Small intestine (tissue), 7 donors: ENCODE results near the gene RBFOX2. TPM values are rescaled to one million over a fixed set of nuclear protein-coding genes. Genes with fewer than 3 reads are reported as not detected.

Experiments
- DNase-seq, 2 donors: peaks; one replicate each; pipeline versions ENCODE4 v3.0.0 to v3.0.0-alpha.2; 2013
- FAIRE-seq: peaks from 2 replicates; lab custom pipeline; 2012; peaks lifted over from hg19 to GRCh38; lab: Jason Lieb, UNC
- H3K27ac ChIP-seq, 3 donors: one replicate each; pipeline ENCODE4 v1.5.1; 2013; ENCODE audit warnings: low read length in 2 of 3, mild to moderate bottlenecking in 2 of 3, control low read depth in 1 of 3, inconsistent platforms in 1 of 3, low read depth in 1 of 3, moderate library complexity in 1 of 3
- H3K27me3 ChIP-seq, 3 donors: one replicate each; pipeline ENCODE4 v1.6.1; 2013; ENCODE audit warnings: low read length in 3 of 3, inconsistent platforms in 1 of 3; ENCODE audit not compliant: control insufficient read depth in 3 of 3, insufficient read depth in 3 of 3
- H3K36me3 ChIP-seq, 3 donors: one replicate each; pipeline ENCODE4 v1.6.1; 2013; ENCODE audit warnings: low read length in 3 of 3, inconsistent platforms in 1 of 3, low read depth in 1 of 3, mild to moderate bottlenecking in 1 of 3, moderate library complexity in 1 of 3; ENCODE audit not compliant: control insufficient read depth in 3 of 3, insufficient read depth in 2 of 3
- H3K4me1 ChIP-seq, 3 donors: one replicate each; pipeline ENCODE4 v1.6.1; 2013; ENCODE audit warnings: low read length in 2 of 3, inconsistent platforms in 1 of 3, low read depth in 1 of 3, mild to moderate bottlenecking in 1 of 3, moderate library complexity in 1 of 3; ENCODE audit not compliant: control insufficient read depth in 3 of 3, insufficient read depth in 2 of 3
- H3K4me3 ChIP-seq, 3 donors: one replicate each; pipeline ENCODE4 v1.5.1; 2013; ENCODE audit warnings: low read length in 3 of 3, control low read depth in 1 of 3, inconsistent platforms in 1 of 3, low read depth in 1 of 3, mild to moderate bottlenecking in 1 of 3, moderate library complexity in 1 of 3
- H3K9me3 ChIP-seq, 2 donors: one replicate each; pipeline ENCODE4 v1.6.1; 2013; ENCODE audit warnings: low read depth in 1 of 2, low read length in 1 of 2; ENCODE audit not compliant: control insufficient read depth in 2 of 2, insufficient read depth in 1 of 2
- WGBS, 3 donors: extraction: QIAGEN DNeasy Blood & Tissue Kit; methylation state at CpG; one replicate each; pipeline ENCODE4 v1.1.7; 2013; 5-methylcytosine and 5-hydroxymethylcytosine counted together
- polyA plus RNA-seq, 4 donors: library from polyadenylated mRNA; stranded (reverse) in 3 of 4; unstranded in 1 of 4; fragments of 200-250 nt in 3 of 4; fragments of 120-200 nt in 1 of 4; gene quantifications; one replicate each; pipeline versions ENCODE4 v1.2.1 to v1.2.3, GENCODE V29; 2013
- donor health status: healthy with polysubstance abuse.
- donor health status: control.
- donor health status: control.
- donor health status: Bipolar disorder and iron deficiency.
- donor health status: healthy.

RBFOX2 gene
- polyA plus RNA-seq, 4 donors = 12.3 to 43.1 (median 23.8) TPM

DNA sequence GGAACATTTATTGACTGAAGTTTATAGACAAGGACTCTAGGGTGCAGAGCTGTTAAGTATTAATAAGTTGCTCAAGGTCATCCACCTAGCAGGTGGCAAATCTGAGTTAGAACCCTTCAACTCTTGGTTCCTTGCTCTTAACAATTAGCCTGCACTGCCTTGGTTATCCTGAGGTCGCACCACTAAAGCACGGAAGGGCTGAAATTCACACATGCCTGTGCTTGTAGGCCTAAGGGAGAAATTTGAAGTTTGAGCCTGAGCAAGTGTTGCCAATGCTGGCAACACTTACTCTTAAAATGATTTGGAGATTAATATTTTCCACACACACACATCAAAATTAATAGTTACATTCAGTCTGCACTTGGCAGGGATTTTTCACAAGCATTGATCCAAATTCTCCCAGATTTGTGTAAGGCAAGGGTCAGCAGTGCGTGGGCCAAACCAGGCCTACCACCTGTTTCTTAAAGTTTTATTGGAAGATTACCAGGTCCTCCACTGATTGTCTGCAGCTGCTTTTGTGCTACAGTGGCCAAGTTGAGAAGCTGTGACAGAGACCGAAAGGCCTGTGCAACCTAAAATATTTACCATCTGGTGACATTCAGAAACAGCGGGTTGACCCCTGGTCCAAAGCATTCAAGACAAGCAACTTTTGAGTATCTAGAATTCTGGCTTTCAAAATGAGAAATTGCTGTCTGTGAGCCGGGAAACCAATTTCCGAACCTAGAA lies 294.7 kb downstream of the RBFOX2 start:
- peaks cover 0 to 16% (median 3%) of the 10 kb centered on the region in 3 donors for H3K4me1 ChIP-seq
- H3K4me3 ChIP-seq = no peak overlapping the region
- no peaks in the 10 kb centered on the region for H3K9me3 ChIP-seq
- 49 to 59% (median 53%) methylated on average over 7 of the region's 7 CpGs for WGBS, 3 donors
- DNase-seq = peak; percentile 58 to 77
- H3K36me3 ChIP-seq = peaks cover 0 to 14% (median 0%) of the 10 kb centered on the region in 3 donors
- no peaks in the 10 kb centered on the region for H3K27me3 ChIP-seq
- no peak for FAIRE-seq
- peak overlapping the region in 1 of 3 donors; percentile 8 for H3K27ac ChIP-seq

- FAIRE-seq (no peak), DNase-seq (no peak)
- H3K9me3 ChIP-seq = no peaks in the 10 kb centered on the region
- H3K4me3 ChIP-seq = no peak overlapping the region
- H3K27ac ChIP-seq = no peak overlapping the region
- H3K27me3 ChIP-seq = no peaks in the 10 kb centered on the region
- peaks cover 0 to 8% (median 0%) of the 10 kb centered on the region in 3 donors for H3K36me3 ChIP-seq
- H3K4me1 ChIP-seq = peaks cover 0 to 16% (median 3%) of the 10 kb centered on the region in 3 donors
- WGBS, 3 donors = 80 to 83% (median 83%) methylated on average over 10 of the region's 10 CpGs
Observed at GRCh38 chr22:35733036-35733435, 295.6 kb downstream of the RBFOX2 start.

DNA sequence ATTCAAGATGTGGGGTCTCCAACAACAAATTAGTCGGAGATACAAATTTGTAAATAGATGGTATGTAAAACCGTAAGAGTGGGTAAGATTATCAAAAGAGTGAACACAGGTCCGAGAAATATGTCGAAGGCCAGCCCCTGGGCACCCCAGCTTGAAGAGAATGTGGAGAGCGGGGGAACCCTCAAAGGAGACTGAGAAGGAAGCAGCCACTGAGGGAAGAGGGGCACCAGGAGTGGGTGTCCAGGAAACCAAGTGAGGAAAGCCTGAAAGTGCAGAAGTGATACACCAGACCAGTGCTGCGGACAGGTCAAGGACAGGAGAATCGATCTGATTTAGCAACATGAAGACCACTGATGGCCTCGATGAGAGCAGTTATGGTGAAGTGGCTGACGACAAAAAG lies 296.5 kb downstream of the RBFOX2 start:
- DNase-seq (no peak), FAIRE-seq (no peak)
- Histone ChIP-seq H3K27me3 (no peaks in the 10 kb centered on the region), H3K4me1 (peaks cover 0 to 16% (median 3%) of the 10 kb centered on the region in 3 donors), H3K27ac (no peak overlapping the region), H3K36me3 (peaks cover 0 to 5% (median 0%) of the 10 kb centered on the region in 3 donors), H3K9me3 (no peaks in the 10 kb centered on the region), H3K4me3 (no peak overlapping the region)
- WGBS, 3 donors = 92 to 95% (median 94%) methylated on average over 9 of the region's 9 CpGs

GRCh38 chr22:35731321-35731720 lies 297.3 kb downstream of the RBFOX2 start:
- FAIRE-seq = no peak
- Histone ChIP-seq H3K9me3 (no peaks in the 10 kb centered on the region), H3K27me3 (no peaks in the 10 kb centered on the region), H3K36me3 (no peaks in the 10 kb centered on the region), H3K4me1 (peaks cover 0 to 16% (median 3%) of the 10 kb centered on the region in 3 donors), H3K27ac (no peak overlapping the region), H3K4me3 (no peak overlapping the region)
- 82 to 90% (median 86%) methylated on average over 10 of the region's 10 CpGs for WGBS, 3 donors
- no peak for DNase-seq

DNA sequence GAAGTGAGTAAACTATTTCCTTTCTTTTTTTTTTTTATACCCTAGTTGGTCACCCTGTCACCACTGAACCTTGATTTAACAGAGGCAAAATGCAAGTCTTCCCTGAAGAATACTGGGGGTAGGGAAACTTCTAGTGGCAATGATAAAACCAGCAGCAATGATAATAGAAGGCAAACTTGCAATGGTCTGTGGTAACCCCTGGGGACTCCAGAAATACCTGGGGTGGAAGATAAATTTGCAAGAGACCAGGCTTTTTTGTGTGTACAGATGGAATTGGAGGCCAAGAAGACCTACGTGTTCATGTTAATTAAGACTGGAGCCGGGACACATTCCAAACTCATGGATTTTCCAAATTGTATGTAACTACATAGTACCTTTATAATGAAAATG lies 299.3 kb downstream of the RBFOX2 start:
- no peak overlapping the region for H3K27ac ChIP-seq
- WGBS, 3 donors = 82 to 92% (median 86%) methylated on average over 2 of the region's 2 CpGs

GRCh38 chr22:35728639-35729308 lies 299.9 kb downstream of the RBFOX2 start:
- 17 to 65% (median 41%) methylated on average over 12 of the region's 12 CpGs for WGBS, 3 donors
- Histone ChIP-seq H3K9me3 (no peaks in the 10 kb centered on the region), H3K4me3 (no peak overlapping the region), H3K27me3 (no peaks in the 10 kb centered on the region), H3K4me1 (peaks cover 0 to 9% (median 0%) of the 10 kb centered on the region in 3 donors), H3K36me3 (no peaks in the 10 kb centered on the region), H3K27ac (peak overlapping the region in 1 of 3 donors; percentile 57)
- DNase-seq (peak; percentile 27 to 99), FAIRE-seq (no peak)

More for the DNA sequence above, 299.3 kb downstream of the RBFOX2 start:
- no peak for FAIRE-seq
- H3K4me3 ChIP-seq = no peak overlapping the region
- no peak for DNase-seq
- no peaks in the 10 kb centered on the region for H3K27me3 ChIP-seq
- H3K36me3 ChIP-seq = no peaks in the 10 kb centered on the region
- peaks cover 0 to 14% (median 3%) of the 10 kb centered on the region in 3 donors for H3K4me1 ChIP-seq
- no peaks in the 10 kb centered on the region for H3K9me3 ChIP-seq

- Histone ChIP-seq H3K27ac (no peak overlapping the region), H3K27me3 (no peaks in the 10 kb centered on the region), H3K36me3 (no peaks in the 10 kb centered on the region), H3K4me3 (no peak overlapping the region), H3K4me1 (no peaks in the 10 kb centered on the region), H3K9me3 (no peaks in the 10 kb centered on the region)
- no peak for FAIRE-seq
- DNase-seq = no peak
- WGBS, 3 donors = 84 to 88% (median 87%) methylated on average over 11 of the region's 11 CpGs
Observed at GRCh38 chr22:35727436-35727835, 301.2 kb downstream of the RBFOX2 start.

GRCh38 chr22:35726933-35727332 lies 301.7 kb downstream of the RBFOX2 start:
- no peak for DNase-seq
- 88 to 90% (median 89%) methylated on average over 15 of the region's 15 CpGs for WGBS, 3 donors
- Histone ChIP-seq H3K9me3 (no peaks in the 10 kb centered on the region), H3K4me3 (no peak overlapping the region), H3K27ac (no peak overlapping the region), H3K4me1 (no peaks in the 10 kb centered on the region), H3K36me3 (no peaks in the 10 kb centered on the region), H3K27me3 (no peaks in the 10 kb centered on the region)
- FAIRE-seq = no peak
